Measurements from ENCODE around the gene NAV2. TPM values are rescaled to one million over a fixed set of nuclear protein-coding genes. Genes with fewer than 3 reads are reported as not detected.

NAV2 gene
- polyA plus RNA-seq, 1 donor (not counting 4 experiments of a cell fraction or from before 2014, with no cell fraction given) = 4.0 TPM

GRCh38 chr11:19921976-19922688 is 209.5 kb downstream of the NAV2 start:
- Histone ChIP-seq H3K79me2 (ENCODE audit: control insufficient read depth, insufficient read depth, low read length) (no peaks in the 10 kb centered on the region), H2AFZ (ENCODE audit: control insufficient read depth, low read length) (no peak overlapping the region), H3K9me3 (ENCODE audit: control insufficient read depth, low read depth, low read length) (no peaks in the 10 kb centered on the region), H3K27me3 (ENCODE audit: control insufficient read depth, extremely low read depth, insufficient read depth, low read length) (no peaks in the 10 kb centered on the region), H3K4me1 (ENCODE audit: control insufficient read depth, extremely low read depth, insufficient read depth, low read length) (peaks cover 17% of the 10 kb centered on the region), H3K36me3 (ENCODE audit: control insufficient read depth in 2 of 2, extremely low read depth in 1 of 2, insufficient read depth in 2 of 2, low read length in 2 of 2) (no peaks in the 10 kb centered on the region), H3K9ac (ENCODE audit: control insufficient read depth, extremely low read depth, insufficient read depth, low read length) (no peak overlapping the region), H4K20me1 (ENCODE audit: control insufficient read depth, extremely low read depth, insufficient read depth, low read length) (no peaks in the 10 kb centered on the region), H3K4me3 (ENCODE audit: control insufficient read depth in 2 of 3, extremely low read depth in 1 of 3, insufficient read depth in 2 of 3, low read depth in 1 of 3, low read length in 3 of 3) (no peak overlapping the region), H3K4me2 (ENCODE audit: control insufficient read depth, extremely low read depth, insufficient read depth, low read depth, low read length) (no peak overlapping the region), H3K9me1 (ENCODE audit: control insufficient read depth, extremely low read depth, insufficient read depth, low read length) (no peaks in the 10 kb centered on the region), H3K27ac (ENCODE audit: control insufficient read depth, insufficient read depth, low read length) (no peak overlapping the region)
- no peak for FAIRE-seq
- DNase-seq (ENCODE audit: low read depth, low spot score) = no peak
- no peak for TF ChIP-seq CTCF (optimal IDR thresholded peaks at IDR 0.05 in 1 of 3, IDR thresholded peaks at IDR 0.05 in 1 of 3, conservative IDR thresholded peaks at IDR 0.05 in 1 of 3; ENCODE audit: extremely low read depth in 1 of 3, insufficient read depth in 2 of 3, low read length in 3 of 3)
- no peak for TF ChIP-seq EZH2 (IDR thresholded peaks at IDR 0.05; ENCODE audit: low read length)
- dilution Hi-C loops (cut with MboI; ENCODE audit: extremely low pct_ligation_motif_present, low sequenced_read_pairs) = no loop called here

GRCh38 chr11:19922689-19923035 is 210.0 kb downstream of the NAV2 start:
- Histone ChIP-seq H2AFZ (ENCODE audit: control insufficient read depth, low read length) (no peak overlapping the region), H3K9ac (ENCODE audit: control insufficient read depth, extremely low read depth, insufficient read depth, low read length) (no peak overlapping the region), H3K4me2 (ENCODE audit: control insufficient read depth, extremely low read depth, insufficient read depth, low read depth, low read length) (no peak overlapping the region), H3K4me1 (ENCODE audit: control insufficient read depth, extremely low read depth, insufficient read depth, low read length) (peaks cover 17% of the 10 kb centered on the region), H3K36me3 (ENCODE audit: control insufficient read depth in 2 of 2, extremely low read depth in 1 of 2, insufficient read depth in 2 of 2, low read length in 2 of 2) (no peaks in the 10 kb centered on the region), H3K9me1 (ENCODE audit: control insufficient read depth, extremely low read depth, insufficient read depth, low read length) (no peaks in the 10 kb centered on the region), H3K27ac (ENCODE audit: control insufficient read depth, insufficient read depth, low read length) (no peak overlapping the region), H3K9me3 (ENCODE audit: control insufficient read depth, low read depth, low read length) (no peaks in the 10 kb centered on the region), H3K79me2 (ENCODE audit: control insufficient read depth, insufficient read depth, low read length) (no peaks in the 10 kb centered on the region), H4K20me1 (ENCODE audit: control insufficient read depth, extremely low read depth, insufficient read depth, low read length) (no peaks in the 10 kb centered on the region), H3K27me3 (ENCODE audit: control insufficient read depth, extremely low read depth, insufficient read depth, low read length) (no peaks in the 10 kb centered on the region), H3K4me3 (ENCODE audit: control insufficient read depth in 2 of 3, extremely low read depth in 1 of 3, insufficient read depth in 2 of 3, low read depth in 1 of 3, low read length in 3 of 3) (no peak overlapping the region)
- FAIRE-seq (no peak), DNase-seq (ENCODE audit: low read depth, low spot score) (no peak)
- TF ChIP-seq EZH2 (IDR thresholded peaks at IDR 0.05; ENCODE audit: low read length) (no peak), CTCF (optimal IDR thresholded peaks at IDR 0.05 in 1 of 3, IDR thresholded peaks at IDR 0.05 in 1 of 3, conservative IDR thresholded peaks at IDR 0.05 in 1 of 3; ENCODE audit: extremely low read depth in 1 of 3, insufficient read depth in 2 of 3, low read length in 3 of 3) (no peak)
- dilution Hi-C loops (cut with MboI; ENCODE audit: extremely low pct_ligation_motif_present, low sequenced_read_pairs) = no loop called here
